ENCODE measurements around the gene FXYD3.

- TF ChIP-seq, protein P1, sequence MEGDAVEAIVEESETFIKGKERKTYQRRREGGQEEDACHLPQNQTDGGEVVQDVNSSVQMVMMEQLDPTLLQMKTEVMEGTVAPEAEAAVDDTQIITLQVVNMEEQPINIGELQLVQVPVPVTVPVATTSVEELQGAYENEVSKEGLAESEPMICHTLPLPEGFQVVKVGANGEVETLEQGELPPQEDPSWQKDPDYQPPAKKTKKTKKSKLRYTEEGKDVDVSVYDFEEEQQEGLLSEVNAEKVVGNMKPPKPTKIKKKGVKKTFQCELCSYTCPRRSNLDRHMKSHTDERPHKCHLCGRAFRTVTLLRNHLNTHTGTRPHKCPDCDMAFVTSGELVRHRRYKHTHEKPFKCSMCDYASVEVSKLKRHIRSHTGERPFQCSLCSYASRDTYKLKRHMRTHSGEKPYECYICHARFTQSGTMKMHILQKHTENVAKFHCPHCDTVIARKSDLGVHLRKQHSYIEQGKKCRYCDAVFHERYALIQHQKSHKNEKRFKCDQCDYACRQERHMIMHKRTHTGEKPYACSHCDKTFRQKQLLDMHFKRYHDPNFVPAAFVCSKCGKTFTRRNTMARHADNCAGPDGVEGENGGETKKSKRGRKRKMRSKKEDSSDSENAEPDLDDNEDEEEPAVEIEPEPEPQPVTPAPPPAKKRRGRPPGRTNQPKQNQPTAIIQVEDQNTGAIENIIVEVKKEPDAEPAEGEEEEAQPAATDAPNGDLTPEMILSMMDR (conservative IDR thresholded peaks at IDR 0.05; ENCODE audit: low read depth in 2 of 2): no peak
- TF ChIP-seq EZH2 (IDR thresholded peaks at IDR 0.05; ENCODE audit: low read depth, unreplicated experiment): no peak
- TF ChIP-seq POLR2AphosphoS5 (IDR thresholded peaks at IDR 0.05; ENCODE audit: low read depth): no peak
- TF ChIP-seq CREB1 (CRISPR knock-in tag; IDR thresholded peaks at IDR 0.05; ENCODE audit: low read depth): no peak
- no peak for TF ChIP-seq EZH2phosphoT487 (IDR thresholded peaks at IDR 0.05; ENCODE audit: unreplicated experiment)
- TF ChIP-seq, protein P2, sequence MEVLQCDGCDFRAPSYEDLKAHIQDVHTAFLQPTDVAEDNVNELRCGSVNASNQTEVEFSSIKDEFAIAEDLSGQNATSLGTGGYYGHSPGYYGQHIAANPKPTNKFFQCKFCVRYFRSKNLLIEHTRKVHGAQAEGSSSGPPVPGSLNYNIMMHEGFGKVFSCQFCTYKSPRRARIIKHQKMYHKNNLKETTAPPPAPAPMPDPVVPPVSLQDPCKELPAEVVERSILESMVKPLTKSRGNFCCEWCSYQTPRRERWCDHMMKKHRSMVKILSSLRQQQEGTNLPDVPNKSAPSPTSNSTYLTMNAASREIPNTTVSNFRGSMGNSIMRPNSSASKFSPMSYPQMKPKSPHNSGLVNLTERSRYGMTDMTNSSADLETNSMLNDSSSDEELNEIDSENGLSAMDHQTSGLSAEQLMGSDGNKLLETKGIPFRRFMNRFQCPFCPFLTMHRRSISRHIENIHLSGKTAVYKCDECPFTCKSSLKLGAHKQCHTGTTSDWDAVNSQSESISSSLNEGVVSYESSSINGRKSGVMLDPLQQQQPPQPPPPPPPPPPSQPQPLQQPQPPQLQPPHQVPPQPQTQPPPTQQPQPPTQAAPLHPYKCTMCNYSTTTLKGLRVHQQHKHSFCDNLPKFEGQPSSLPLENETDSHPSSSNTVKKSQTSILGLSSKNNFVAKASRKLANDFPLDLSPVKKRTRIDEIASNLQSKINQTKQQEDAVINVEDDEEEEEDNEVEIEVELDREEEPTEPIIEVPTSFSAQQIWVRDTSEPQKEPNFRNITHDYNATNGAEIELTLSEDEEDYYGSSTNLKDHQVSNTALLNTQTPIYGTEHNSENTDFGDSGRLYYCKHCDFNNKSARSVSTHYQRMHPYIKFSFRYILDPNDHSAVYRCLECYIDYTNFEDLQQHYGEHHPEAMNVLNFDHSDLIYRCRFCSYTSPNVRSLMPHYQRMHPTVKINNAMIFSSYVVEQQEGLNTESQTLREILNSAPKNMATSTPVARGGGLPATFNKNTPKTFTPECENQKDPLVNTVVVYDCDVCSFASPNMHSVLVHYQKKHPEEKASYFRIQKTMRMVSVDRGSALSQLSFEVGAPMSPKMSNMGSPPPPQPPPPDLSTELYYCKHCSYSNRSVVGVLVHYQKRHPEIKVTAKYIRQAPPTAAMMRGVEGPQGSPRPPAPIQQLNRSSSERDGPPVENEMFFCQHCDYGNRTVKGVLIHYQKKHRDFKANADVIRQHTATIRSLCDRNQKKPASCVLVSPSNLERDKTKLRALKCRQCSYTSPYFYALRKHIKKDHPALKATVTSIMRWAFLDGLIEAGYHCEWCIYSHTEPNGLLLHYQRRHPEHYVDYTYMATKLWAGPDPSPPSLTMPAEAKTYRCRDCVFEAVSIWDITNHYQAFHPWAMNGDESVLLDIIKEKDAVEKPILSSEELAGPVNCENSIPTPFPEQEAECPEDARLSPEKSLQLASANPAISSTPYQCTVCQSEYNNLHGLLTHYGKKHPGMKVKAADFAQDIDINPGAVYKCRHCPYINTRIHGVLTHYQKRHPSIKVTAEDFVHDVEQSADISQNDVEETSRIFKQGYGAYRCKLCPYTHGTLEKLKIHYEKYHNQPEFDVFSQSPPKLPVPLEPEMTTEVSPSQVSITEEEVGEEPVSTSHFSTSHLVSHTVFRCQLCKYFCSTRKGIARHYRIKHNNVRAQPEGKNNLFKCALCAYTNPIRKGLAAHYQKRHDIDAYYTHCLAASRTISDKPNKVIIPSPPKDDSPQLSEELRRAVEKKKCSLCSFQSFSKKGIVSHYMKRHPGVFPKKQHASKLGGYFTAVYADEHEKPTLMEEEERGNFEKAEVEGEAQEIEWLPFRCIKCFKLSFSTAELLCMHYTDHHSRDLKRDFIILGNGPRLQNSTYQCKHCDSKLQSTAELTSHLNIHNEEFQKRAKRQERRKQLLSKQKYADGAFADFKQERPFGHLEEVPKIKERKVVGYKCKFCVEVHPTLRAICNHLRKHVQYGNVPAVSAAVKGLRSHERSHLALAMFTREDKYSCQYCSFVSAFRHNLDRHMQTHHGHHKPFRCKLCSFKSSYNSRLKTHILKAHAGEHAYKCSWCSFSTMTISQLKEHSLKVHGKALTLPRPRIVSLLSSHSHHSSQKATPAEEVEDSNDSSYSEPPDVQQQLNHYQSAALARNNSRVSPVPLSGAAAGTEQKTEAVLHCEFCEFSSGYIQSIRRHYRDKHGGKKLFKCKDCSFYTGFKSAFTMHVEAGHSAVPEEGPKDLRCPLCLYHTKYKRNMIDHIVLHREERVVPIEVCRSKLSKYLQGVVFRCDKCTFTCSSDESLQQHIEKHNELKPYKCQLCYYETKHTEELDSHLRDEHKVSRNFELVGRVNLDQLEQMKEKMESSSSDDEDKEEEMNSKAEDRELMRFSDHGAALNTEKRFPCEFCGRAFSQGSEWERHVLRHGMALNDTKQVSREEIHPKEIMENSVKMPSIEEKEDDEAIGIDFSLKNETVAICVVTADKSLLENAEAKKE (CRISPR knock-in tag; IDR thresholded peaks at IDR 0.05): no peak
- no peak for TF ChIP-seq NANOG (IDR thresholded peaks at IDR 0.05; ENCODE audit: borderline replicate concordance)
- TF ChIP-seq REST (IDR thresholded peaks at IDR 0.05; ENCODE audit: unreplicated experiment): no peak
These were observed 15.4 kb downstream of the FXYD3 start for GRCh38 chr19:35130761-35131720.

Data from GM23338 (cell line).